SU-DHL-6 (cell line): Measurements from ENCODE around the gene NACA2.
"Not testable (repeated sequence)": the region's sequence is repeated elsewhere in the genome, so short reads cannot be mapped to it uniquely, and the experiment has no call there.

Experiments
- CTCF ChIP-seq: fragments of 200-600 bp; sonication (generic); IDR thresholded peaks from one replicate; pipeline ENCODE4 v1.5.1; 2017; ENCODE audit warnings: antibody characterized with exemption, mild to moderate bottlenecking, low read length, moderate library complexity; ENCODE audit not compliant: insufficient read depth, poor library complexity, severe bottlenecking
- EZH2phosphoT487 ChIP-seq: fragments of 200-600 bp; sonication (generic), shearing (Covaris generic); conservative IDR thresholded peaks from 2 replicates; pipeline ENCODE4 v1.6.1; 2018; ENCODE audit warnings: mild to moderate bottlenecking, antibody characterized with exemption, low read length, moderate library complexity, mixed read lengths

DNA sequence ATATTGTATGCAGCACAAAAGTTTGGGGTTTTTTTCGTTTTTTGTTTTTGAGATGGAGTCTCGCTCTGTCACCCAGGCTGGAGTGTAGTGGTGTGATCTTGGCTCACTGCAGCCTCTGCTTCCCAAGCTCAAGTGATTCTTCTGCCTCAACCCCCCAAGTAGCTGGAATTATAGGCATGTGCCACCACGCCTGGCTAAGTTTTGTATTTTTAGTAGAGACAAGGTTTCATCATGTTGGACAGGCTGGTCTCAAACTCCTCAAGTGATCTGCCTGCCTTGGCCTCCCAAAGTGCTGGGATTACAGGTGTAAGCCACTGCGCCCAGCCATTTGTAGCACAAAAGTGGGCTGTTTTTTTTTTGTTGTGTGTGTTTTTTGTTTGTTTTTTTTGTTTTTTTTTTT lies 37.1 kb upstream of the NACA2 start:
- not testable (repeated sequence) for TF ChIP-seq CTCF, EZH2phosphoT487
